D721Med (cell line): Measurements from ENCODE around the gene SIN3B.

ENCODE experiments used
- DNase-seq: peaks from one replicate; pipeline ENCODE4 v3.0.0; 2011; ENCODE audit warnings: low spot score; ENCODE audit not compliant: insufficient read length
- FAIRE-seq: peaks from 2 replicates; lab custom pipeline; 2011; peaks lifted over from hg19 to GRCh38; lab: Jason Lieb, UNC
- TF ChIP-seq, protein P1 (sequence below): IDR thresholded peaks from 2 replicates; pipeline ENCODE4 v1.5.1; 2012; ENCODE audit warnings: mild to moderate bottlenecking, control low read depth; ENCODE audit not compliant: insufficient read depth; ENCODE audit errors: missing control alignments

SIN3B gene

DNA sequence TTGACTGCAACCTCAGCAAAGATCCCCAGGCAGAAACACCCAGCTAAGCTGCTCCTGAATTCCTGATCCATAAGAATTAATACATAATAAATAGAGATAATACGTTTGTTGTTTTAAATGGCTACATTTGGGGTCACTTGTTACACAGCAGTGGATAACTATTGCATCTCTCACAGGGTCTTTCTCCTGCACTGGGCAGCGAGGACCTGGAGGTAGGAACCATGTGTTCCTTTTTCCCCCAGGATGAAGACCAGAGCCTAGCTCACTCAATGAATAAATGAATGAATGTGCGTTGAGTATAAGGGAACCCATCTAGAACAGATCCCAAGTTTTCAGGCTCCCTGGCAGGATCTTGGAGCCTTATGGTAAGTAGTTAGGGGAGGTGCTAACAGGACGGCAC, 90.3 kb downstream of the SIN3B start:
- TF ChIP-seq, protein P1, sequence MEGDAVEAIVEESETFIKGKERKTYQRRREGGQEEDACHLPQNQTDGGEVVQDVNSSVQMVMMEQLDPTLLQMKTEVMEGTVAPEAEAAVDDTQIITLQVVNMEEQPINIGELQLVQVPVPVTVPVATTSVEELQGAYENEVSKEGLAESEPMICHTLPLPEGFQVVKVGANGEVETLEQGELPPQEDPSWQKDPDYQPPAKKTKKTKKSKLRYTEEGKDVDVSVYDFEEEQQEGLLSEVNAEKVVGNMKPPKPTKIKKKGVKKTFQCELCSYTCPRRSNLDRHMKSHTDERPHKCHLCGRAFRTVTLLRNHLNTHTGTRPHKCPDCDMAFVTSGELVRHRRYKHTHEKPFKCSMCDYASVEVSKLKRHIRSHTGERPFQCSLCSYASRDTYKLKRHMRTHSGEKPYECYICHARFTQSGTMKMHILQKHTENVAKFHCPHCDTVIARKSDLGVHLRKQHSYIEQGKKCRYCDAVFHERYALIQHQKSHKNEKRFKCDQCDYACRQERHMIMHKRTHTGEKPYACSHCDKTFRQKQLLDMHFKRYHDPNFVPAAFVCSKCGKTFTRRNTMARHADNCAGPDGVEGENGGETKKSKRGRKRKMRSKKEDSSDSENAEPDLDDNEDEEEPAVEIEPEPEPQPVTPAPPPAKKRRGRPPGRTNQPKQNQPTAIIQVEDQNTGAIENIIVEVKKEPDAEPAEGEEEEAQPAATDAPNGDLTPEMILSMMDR, result no peak
- no peak for FAIRE-seq
- no peak for DNase-seq

DNA sequence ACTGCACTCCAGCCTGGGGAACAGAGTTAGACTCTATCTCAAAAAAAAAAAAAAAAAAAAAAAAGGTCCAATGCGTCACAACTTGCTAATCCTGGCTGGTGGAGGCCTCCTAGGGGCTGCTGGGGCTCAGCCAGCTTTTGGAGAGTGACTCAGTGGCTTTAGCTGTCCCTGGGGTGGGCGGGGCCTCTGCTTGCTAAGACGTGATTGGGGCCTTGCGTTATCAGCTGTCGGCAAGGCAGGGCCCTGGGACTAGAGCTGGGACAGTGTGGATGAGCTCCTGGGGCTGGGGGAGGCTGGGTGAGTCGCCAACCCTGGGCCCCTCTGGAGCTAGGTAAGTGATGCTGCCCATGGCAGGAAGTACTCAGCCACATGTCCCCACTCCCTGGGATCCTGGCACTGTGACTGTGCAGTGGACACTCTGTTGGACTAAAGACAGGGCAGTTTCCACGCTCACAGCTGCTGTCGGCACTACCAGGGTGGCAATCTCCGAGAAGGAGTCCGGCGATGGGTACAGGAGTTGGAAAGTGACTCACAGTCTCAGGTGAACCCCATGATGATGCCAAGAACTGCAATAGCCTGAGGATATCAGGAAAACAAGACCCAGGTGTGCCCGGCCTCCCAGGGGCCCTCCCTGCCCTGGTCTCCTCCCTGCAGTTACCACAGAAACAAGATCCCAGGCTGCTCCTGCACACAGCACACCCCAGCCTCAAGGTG, 91.8 kb downstream of the SIN3B start:
- FAIRE-seq (no peak), DNase-seq (no peak)
- TF ChIP-seq, protein P1, result no peak

DNA sequence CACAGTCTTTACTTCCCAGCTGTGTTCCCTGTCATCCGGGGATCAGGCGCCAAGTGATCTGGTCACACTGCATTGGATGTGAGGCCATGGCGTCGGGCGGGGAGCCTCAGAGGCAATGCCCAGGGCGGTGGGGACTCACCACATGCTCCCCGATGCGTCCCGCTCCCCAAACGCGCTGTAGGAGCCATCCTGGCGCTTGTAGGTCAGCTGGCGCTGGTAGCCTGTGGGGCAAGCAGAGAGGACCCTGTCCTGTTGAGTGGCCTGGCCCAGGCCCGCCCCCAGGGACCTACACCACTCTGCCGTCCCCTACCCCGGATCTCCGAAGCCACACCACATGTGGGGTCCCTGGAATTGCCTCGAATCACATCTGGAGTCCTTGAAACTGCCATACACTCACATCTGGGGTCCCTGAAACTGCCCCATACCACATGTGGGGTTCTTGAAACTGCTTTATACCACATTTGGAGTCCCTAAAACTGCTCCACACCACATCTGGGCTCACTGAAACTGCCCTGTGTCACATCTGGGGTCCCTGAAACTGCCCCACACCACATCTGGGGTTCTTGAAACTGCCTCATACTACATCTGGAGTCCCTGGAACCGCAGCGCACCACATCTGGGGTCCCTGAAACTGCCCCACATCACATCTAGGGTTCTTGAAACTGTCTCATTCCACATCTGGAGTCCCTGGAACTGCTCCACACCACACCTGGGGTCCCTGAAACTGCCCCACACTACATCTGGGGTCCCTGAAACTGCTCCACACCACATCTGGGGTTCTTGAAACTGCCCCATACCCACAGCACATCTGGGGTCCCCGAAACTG, 92.8 kb downstream of the SIN3B start:
- FAIRE-seq (no peak), DNase-seq (no peak)
- TF ChIP-seq, protein P1, result no peak

DNA sequence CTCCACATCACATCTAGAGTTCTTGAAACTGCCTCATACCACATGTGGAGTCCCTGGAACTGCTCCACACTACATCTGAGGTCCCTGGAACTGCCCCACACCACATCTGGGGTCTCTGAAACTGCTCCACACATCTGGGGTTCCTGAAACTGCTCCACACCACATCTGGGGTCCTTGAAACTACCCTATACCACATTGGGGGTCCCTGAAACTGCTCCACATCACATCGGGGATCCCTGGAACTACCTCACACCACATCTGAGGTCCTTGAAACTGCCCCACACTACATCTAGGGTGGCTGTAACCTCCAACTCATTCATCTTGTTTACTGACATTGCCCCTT, 93.4 kb downstream of the SIN3B start:
- FAIRE-seq (no peak), DNase-seq (no peak)

DNA sequence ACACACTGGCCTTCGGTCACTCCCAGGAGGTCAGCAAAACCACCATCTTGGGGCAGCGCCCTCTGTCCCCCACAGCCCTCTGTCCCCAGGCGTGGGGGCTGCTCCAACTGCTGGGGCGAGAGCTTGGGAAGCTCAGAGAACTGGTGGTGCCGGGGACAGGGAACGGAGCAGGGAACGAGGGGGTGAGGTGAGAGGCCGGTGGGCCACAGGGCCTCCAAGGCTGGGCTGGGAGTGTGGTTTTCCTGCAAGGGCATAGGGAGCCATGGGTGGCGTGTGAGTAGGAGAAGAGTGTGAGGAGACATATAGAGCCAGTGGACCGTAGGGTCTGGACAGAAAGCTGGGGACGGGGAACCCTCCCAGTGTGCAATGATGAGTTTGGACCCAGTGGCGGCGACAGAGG, 93.8 kb downstream of the SIN3B start:
- DNase-seq (no peak), FAIRE-seq (no peak)
- TF ChIP-seq, protein P1, result no peak

More for the DNA sequence above, 93.4 kb downstream of the SIN3B start:
- TF ChIP-seq, protein P1, result no peak

DNA sequence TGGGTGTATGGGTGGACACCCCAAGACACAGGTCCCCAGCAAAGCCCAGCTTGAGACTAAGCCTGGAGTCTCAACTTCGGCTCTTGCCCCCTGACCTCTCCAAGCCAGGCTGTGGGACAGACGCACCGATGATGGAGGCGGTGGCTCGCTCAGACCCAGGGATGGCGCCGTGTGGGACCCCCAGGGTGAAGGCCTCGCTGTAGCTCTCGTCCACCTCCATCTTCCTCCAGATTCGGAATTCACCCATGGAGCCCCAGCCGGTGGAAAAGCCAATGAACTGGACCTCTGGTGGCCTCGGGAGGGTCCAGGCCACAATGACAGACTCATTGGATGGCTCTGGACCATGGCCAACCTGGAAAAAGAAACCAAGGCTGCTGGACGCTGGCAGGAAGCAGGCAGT, 98.7 kb downstream of the SIN3B start:
- TF ChIP-seq, protein P1, result no peak
- no peak for DNase-seq
- FAIRE-seq, result no peak

DNA sequence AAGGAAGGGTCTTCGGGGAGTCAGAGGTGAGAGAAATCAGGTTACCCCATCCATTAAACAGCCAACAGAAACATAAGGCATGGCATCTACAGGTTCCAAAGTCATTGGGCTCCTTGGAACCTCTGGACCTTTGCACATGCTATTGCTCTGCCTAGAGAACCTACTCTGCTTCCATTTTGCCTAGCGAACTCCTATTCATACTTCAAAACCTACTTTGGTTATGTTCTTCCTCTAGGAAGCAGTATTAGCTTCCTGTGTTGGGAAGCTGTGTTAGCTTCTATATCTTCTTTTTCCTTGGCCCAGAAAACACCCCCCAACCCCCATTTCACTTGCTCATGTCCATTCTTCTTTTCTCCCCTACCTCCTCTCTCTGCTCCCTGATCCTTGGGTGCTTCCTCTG, 99.2 kb downstream of the SIN3B start:
- DNase-seq (no peak), FAIRE-seq (no peak)
- TF ChIP-seq, protein P1, result no peak
